IPS-18c (cell line): ENCODE measurements around the gene THSD7B.

Experiments used
- H3K4me3 ChIP-seq: 2 replicates; pipeline ENCODE4 v1.7.0; 2013; ENCODE audit warnings: low read depth, mild to moderate bottlenecking, low read length, moderate library complexity; ENCODE audit not compliant: insufficient read depth
- H3K9me3 ChIP-seq: one replicate; pipeline ENCODE4 v1.6.1; 2013; ENCODE audit warnings: mild to moderate bottlenecking, low read length, moderate library complexity; ENCODE audit not compliant: control insufficient read depth, insufficient read depth

The THSD7B gene

GRCh38 chr2:137185378-137186078 is 420.2 kb downstream of the THSD7B start:
- Histone ChIP-seq H3K9me3 (no peaks in the 10 kb centered on the region), H3K4me3 (no peak overlapping the region)

- no peaks in the 10 kb centered on the region for H3K9me3 ChIP-seq
- H3K4me3 ChIP-seq: no peak overlapping the region
Observed at GRCh38 chr2:137187216-137187615, 421.9 kb downstream of the THSD7B start.

- no peaks in the 10 kb centered on the region for H3K9me3 ChIP-seq
- no peak overlapping the region for H3K4me3 ChIP-seq
Observed at GRCh38 chr2:137190411-137191195, 425.3 kb downstream of the THSD7B start.

- no peaks in the 10 kb centered on the region for H3K9me3 ChIP-seq
- no peak overlapping the region for H3K4me3 ChIP-seq
Observed at GRCh38 chr2:137192366-137193310, 427.3 kb downstream of the THSD7B start.

- Histone ChIP-seq H3K4me3 (no peak overlapping the region), H3K9me3 (no peaks in the 10 kb centered on the region)
Observed at GRCh38 chr2:137193401-137193800, 428.1 kb downstream of the THSD7B start.

- H3K9me3 ChIP-seq: no peaks in the 10 kb centered on the region
- no peak overlapping the region for H3K4me3 ChIP-seq
Observed at GRCh38 chr2:137194111-137194510, 428.8 kb downstream of the THSD7B start.

GRCh38 chr2:137199751-137200150 is 434.4 kb downstream of the THSD7B start:
- no peak overlapping the region for H3K4me3 ChIP-seq
- H3K9me3 ChIP-seq: no peaks in the 10 kb centered on the region

- no peaks in the 10 kb centered on the region for H3K9me3 ChIP-seq
- no peak overlapping the region for H3K4me3 ChIP-seq
Observed at GRCh38 chr2:137202318-137202717, 437.0 kb downstream of the THSD7B start.

GRCh38 chr2:137205324-137205723 is 440.0 kb downstream of the THSD7B start:
- Histone ChIP-seq H3K9me3 (no peaks in the 10 kb centered on the region), H3K4me3 (no peak overlapping the region)

GRCh38 chr2:137206069-137206468 is 440.7 kb downstream of the THSD7B start:
- Histone ChIP-seq H3K9me3 (no peaks in the 10 kb centered on the region), H3K4me3 (no peak overlapping the region)

- Histone ChIP-seq H3K9me3 (no peaks in the 10 kb centered on the region), H3K4me3 (no peak overlapping the region)
Observed at GRCh38 chr2:137207030-137207429, 441.7 kb downstream of the THSD7B start.

GRCh38 chr2:137208431-137208891 is 443.1 kb downstream of the THSD7B start:
- Histone ChIP-seq H3K9me3 (no peaks in the 10 kb centered on the region), H3K4me3 (no peak overlapping the region)

GRCh38 chr2:137210039-137210438 is 444.7 kb downstream of the THSD7B start:
- no peaks in the 10 kb centered on the region for H3K9me3 ChIP-seq
- H3K4me3 ChIP-seq: no peak overlapping the region

- H3K4me3 ChIP-seq: no peak overlapping the region
- H3K9me3 ChIP-seq: no peaks in the 10 kb centered on the region
Observed at GRCh38 chr2:137211761-137212160, 446.4 kb downstream of the THSD7B start.

GRCh38 chr2:137220438-137220993 is 455.2 kb downstream of the THSD7B start:
- Histone ChIP-seq H3K4me3 (no peak overlapping the region), H3K9me3 (no peaks in the 10 kb centered on the region)

GRCh38 chr2:137221797-137222492 is 456.6 kb downstream of the THSD7B start:
- Histone ChIP-seq H3K9me3 (no peaks in the 10 kb centered on the region), H3K4me3 (no peak overlapping the region)

GRCh38 chr2:137223722-137224121 is 458.4 kb downstream of the THSD7B start:
- H3K9me3 ChIP-seq: no peaks in the 10 kb centered on the region
- no peak overlapping the region for H3K4me3 ChIP-seq
